OCI-LY3 (cell line): ENCODE results near the gene CTNNB1.

ENCODE experiments used
- EZH2phosphoT487 ChIP-seq: fragments of 200-600 bp; shearing (Covaris generic); IDR thresholded peaks from 2 replicates; pipeline ENCODE4 v1.6.1; 2018; ENCODE audit warnings: antibody characterized with exemption, mixed run types, low read depth
- TF ChIP-seq, protein P1 (sequence below): fragments of 200-600, 300-600 bp; sonication (generic); IDR thresholded peaks from 2 replicates; pipeline ENCODE4 v1.5.1; 2014; ENCODE audit warnings: antibody characterized with exemption, low read length, low read depth

DNA sequence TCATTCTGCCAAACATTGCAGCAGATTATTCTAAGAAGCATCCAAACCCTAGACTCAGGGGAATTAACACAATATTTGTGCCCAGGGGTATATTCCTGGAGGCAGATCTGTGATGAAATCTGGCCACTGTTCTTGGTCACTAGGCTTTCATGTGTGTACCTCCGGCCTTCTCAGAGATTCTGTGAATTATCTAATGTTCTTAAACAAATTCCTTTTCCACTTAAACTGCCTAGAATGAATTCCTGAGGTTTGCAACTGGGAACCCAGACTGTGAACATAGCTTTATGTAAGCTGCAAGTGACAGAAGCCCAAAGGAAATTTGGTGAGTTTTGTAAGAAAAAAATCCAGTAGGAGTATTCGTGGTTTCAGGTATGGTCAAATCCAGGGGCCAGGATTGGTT lies 20.7 kb upstream of the CTNNB1 start:
- TF ChIP-seq, protein P1, sequence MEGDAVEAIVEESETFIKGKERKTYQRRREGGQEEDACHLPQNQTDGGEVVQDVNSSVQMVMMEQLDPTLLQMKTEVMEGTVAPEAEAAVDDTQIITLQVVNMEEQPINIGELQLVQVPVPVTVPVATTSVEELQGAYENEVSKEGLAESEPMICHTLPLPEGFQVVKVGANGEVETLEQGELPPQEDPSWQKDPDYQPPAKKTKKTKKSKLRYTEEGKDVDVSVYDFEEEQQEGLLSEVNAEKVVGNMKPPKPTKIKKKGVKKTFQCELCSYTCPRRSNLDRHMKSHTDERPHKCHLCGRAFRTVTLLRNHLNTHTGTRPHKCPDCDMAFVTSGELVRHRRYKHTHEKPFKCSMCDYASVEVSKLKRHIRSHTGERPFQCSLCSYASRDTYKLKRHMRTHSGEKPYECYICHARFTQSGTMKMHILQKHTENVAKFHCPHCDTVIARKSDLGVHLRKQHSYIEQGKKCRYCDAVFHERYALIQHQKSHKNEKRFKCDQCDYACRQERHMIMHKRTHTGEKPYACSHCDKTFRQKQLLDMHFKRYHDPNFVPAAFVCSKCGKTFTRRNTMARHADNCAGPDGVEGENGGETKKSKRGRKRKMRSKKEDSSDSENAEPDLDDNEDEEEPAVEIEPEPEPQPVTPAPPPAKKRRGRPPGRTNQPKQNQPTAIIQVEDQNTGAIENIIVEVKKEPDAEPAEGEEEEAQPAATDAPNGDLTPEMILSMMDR, result no peak
- TF ChIP-seq EZH2phosphoT487, result no peak
